ENCODE data around the gene ABI3BP.
"Not testable (repeated sequence)": the region's sequence is repeated elsewhere in the genome, so short reads cannot be mapped to it uniquely, and the experiment has no call there.

ABI3BP gene, protein sequence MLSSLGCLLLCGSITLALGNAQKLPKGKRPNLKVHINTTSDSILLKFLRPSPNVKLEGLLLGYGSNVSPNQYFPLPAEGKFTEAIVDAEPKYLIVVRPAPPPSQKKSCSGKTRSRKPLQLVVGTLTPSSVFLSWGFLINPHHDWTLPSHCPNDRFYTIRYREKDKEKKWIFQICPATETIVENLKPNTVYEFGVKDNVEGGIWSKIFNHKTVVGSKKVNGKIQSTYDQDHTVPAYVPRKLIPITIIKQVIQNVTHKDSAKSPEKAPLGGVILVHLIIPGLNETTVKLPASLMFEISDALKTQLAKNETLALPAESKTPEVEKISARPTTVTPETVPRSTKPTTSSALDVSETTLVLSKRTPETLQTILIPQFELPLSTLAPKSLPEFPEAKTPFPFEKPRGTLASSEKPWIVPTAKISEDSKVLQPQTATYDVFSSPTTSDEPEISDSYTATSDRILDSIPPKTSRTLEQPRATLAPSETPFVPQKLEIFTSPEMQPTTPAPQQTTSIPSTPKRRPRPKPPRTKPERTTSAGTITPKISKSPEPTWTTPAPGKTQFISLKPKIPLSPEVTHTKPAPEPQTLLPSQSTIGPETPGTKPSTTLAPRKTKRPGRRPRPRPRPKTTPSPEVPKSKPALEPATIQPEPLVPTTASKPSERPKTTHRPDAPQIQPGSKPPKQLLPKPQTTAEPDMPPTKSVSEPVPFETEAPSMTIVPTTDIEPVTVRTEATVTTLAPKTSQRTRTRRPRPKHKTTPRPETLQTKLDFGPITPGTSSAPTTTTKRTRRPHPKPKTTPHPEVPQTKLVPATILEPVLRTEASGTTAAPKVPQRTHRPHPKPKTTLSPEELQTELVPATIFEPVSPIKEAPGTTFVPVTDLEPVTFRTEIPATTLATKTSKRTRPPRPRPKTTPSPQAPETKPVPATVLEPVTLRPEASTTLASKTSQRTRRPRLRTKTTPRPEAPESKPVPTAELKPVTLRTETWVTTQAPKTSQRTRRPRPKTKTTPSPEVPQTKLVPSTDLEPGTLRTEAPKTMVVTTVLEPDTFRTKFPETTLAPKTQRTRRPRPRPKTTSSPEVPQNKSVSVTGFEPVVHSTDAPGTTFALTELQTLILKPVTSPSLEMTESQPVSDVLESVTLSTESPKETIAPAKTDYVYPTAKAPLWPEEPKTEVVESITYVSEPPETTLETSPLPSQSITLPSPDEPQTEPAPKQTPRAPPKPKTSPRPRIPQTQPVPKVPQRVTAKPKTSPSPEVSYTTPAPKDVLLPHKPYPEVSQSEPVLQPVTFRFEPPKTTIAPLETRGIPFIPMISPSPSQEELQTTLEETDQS (N-terminal part only)

DNA sequence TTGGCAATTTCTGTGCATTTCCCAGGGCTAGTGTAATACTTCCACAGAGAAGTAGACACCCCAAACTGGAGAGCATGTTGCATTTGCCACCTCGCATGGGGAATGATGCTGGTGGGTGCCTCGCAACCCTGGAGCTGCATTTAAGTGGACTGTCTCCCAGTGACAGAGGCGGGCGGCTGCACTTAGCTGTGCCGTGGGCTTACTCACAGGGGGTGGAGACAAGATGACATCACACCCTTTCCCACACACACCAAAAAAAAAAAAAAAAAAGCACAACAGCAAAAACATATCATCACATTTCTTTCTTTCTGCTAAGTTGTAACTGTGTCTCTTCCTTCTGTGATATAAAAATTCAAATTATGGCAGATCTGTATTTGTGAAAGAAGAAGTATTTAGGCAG lies at the start of gene ABI3BP:
Gene ABI3BP (minus strand): TSS at position 113 of the 400 bp plus-strand sequence. CDS start 37 bp downstream, at position 76.
- Histone ChIP-seq H3K4me1 (ENCODE audit: insufficient read depth, low read length) (no peaks in the 10 kb centered on the region), H3K36me3 (ENCODE audit: insufficient read depth, low read length) (no peaks in the 10 kb centered on the region), H3K9ac (ENCODE audit: low read depth, low read length) (no peak within 1 kb of the TSS), H3K9me3 (ENCODE audit: control insufficient read depth, insufficient read depth, low read length) (no peaks in the 10 kb centered on the region)

DNA sequence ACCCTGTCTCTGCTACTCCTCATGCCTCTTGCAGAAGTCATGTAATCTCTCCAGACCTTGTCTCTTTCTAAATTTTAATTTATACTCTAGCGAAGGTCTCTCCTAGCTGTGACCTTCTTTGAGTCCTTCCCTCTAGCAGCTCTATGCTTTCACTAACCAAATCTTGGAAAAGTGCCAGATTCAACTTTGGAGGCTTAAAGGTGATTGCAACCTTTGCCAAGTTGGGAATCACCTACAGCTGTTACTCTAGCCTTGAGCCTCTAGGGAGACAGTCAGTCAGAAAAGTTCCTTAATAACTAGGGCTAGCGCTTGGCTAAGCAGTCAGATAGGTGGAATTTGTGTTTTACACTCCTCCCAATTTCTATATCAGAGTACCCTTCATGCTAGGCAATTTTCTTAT lies 46.1 kb upstream of the ABI3BP start:
- Histone ChIP-seq H3K36me3 (ENCODE audit: insufficient read depth, low read length) (no peaks in the 10 kb centered on the region), H3K4me1 (ENCODE audit: insufficient read depth, low read length) (peaks cover 8% of the 10 kb centered on the region), H3K9ac (ENCODE audit: low read depth, low read length) (no peak overlapping the region), H3K9me3 (ENCODE audit: control insufficient read depth, insufficient read depth, low read length) (no peaks in the 10 kb centered on the region; the same call in 1 of the 2 replicates)

DNA sequence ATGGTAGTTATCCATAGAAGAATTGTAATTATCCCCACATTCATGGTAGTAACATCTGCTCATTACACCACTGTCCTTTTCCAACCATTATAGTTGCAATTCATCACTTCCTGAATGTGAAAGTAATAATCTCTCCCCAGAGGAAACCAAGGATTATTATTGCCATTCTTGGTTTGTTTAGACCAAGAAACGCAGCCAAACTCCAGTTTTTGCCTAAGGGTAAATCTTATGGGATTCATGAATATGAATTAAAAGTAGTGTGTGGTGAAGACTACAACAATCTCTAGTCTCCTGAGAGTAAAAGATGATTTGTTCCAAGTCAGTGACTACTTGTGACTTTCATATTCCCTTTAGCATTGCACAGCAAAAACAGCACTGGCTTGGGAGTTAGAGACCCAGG lies 45.7 kb upstream of the ABI3BP start:
- Histone ChIP-seq H3K9ac (ENCODE audit: low read depth, low read length) (no peak overlapping the region), H3K36me3 (ENCODE audit: insufficient read depth, low read length) (no peaks in the 10 kb centered on the region), H3K4me1 (ENCODE audit: insufficient read depth, low read length) (peaks cover 8% of the 10 kb centered on the region), H3K9me3 (ENCODE audit: control insufficient read depth, insufficient read depth, low read length) (no peaks in the 10 kb centered on the region; the same call in 1 of the 2 replicates)

DNA sequence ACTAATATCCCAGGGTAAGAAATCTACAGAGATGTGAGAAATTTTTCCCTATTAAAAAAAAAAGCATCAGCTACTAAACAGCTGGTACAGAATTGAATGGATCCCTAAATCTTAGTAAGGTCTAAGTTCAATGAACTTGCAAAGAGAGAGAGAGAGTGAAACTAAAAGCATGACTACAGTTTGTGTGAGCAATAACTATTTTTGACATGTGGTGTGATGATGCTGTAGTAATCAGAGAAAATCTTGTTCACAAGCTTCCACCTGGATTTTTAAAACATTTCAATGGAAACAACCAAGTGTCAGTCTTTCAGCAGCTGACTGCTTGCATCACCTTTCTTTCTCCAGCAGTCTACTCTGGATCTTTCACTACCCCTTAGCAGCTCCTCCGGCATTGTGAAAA lies 45.2 kb upstream of the ABI3BP start:
- peaks cover 8% of the 10 kb centered on the region for H3K4me1 ChIP-seq (ENCODE audit: insufficient read depth, low read length)
- no peak overlapping the region for H3K9ac ChIP-seq (ENCODE audit: low read depth, low read length)
- no peaks in the 10 kb centered on the region for H3K36me3 ChIP-seq (ENCODE audit: insufficient read depth, low read length)
- H3K9me3 ChIP-seq (ENCODE audit: control insufficient read depth, insufficient read depth, low read length): no peaks in the 10 kb centered on the region; the same call in 1 of the 2 replicates

DNA sequence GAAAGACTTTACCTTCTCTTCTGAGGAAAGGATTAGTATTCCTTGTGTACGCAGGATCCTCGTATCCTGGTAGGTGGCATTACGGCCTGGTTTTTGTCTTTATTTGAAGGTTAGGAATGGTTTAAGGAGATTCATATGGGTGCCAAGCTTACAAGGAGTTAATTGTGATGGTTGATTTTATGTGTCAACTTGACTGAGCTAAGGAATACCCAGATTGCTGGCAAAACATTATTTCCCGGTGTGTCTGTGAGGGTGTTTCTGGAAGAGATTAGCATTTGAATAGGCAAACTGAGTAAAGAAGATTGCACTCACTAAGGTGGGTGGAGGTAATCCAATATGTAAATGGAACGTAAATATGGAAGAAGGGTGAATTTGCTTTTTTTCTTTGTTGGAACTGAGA lies 44.4 kb upstream of the ABI3BP start:
- Histone ChIP-seq H3K9me3 (ENCODE audit: control insufficient read depth, insufficient read depth, low read length) (no peaks in the 10 kb centered on the region; the same call in 1 of the 2 replicates), H3K9ac (ENCODE audit: low read depth, low read length) (no peak overlapping the region), H3K4me1 (ENCODE audit: insufficient read depth, low read length) (peaks cover 8% of the 10 kb centered on the region), H3K36me3 (ENCODE audit: insufficient read depth, low read length) (no peaks in the 10 kb centered on the region)

DNA sequence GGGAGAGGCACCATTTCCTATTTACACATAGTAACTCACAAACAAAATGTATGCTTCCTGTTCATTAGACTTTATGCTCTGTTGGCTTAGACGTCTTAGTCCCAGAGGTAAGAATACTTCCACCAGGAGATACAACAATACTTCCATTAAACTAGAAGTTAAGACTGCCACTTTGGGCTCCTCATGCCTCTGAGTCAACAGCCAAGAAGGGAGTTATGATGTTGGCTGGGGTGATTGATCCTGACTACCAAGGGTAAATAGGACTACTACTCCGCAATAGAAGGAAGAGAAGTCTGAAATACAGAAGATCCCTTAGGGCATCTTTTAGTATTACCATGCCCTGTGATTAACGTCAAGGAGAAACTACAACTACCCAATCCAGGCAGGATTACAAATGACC lies 43.5 kb upstream of the ABI3BP start:
- Histone ChIP-seq H3K9me3 (ENCODE audit: control insufficient read depth, insufficient read depth, low read length) (peaks cover 4% of the 10 kb centered on the region; the same call in 1 of the 2 replicates), H3K4me1 (ENCODE audit: insufficient read depth, low read length) (peaks cover 8% of the 10 kb centered on the region), H3K9ac (ENCODE audit: low read depth, low read length) (no peak overlapping the region), H3K36me3 (ENCODE audit: insufficient read depth, low read length) (no peaks in the 10 kb centered on the region)

DNA sequence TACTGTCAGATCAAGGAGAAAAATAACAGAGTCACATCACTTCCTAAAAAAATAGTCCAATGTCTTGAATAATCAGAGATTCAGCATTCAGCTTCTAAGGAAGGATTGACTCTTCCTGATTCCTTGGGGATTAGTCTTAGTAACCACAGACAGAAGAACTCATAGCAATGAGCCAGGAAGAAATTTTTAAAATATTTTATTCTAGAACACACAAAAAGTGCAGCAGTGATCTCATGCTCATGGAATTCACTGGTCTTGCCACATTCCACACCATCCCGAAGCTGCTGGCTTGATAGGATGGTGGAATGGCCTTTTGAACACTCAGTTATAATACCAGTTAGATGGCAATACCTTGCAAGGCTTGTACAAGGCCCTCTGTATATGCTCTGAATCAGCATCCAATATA lies 43.0 kb upstream of the ABI3BP start:
- peaks cover 4% of the 10 kb centered on the region; the same call in 1 of the 2 replicates for H3K9me3 ChIP-seq (ENCODE audit: control insufficient read depth, insufficient read depth, low read length)
- no peak overlapping the region for H3K9ac ChIP-seq (ENCODE audit: low read depth, low read length)
- no peaks in the 10 kb centered on the region for H3K36me3 ChIP-seq (ENCODE audit: insufficient read depth, low read length)
- peaks cover 8% of the 10 kb centered on the region for H3K4me1 ChIP-seq (ENCODE audit: insufficient read depth, low read length)

DNA sequence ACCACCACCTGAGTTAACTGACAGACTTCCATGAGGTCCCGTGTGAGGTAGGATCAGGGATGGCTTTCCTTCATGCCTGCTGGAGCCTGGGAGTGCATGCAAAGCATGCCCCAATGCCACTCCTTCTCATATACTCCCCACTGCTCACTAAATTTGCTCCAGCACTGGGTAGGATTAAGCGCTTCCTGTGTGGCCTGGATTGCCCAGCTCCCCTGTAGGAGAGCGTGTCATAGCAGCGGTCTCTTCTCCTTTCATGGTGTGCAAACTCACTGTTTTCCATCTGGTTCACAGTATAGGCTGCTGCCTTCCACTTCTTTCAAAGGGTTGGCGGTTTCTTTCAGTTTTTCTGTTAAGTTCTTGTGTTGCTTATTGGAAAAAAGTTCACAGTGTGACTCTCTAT lies 34.1 kb upstream of the ABI3BP start:
- no peak overlapping the region for H3K9ac ChIP-seq (ENCODE audit: low read depth, low read length)
- peaks cover 4% of the 10 kb centered on the region; the same call in 1 of the 2 replicates for H3K9me3 ChIP-seq (ENCODE audit: control insufficient read depth, insufficient read depth, low read length)
- H3K4me1 ChIP-seq (ENCODE audit: insufficient read depth, low read length): no peaks in the 10 kb centered on the region
- H3K36me3 ChIP-seq (ENCODE audit: insufficient read depth, low read length): no peaks in the 10 kb centered on the region

DNA sequence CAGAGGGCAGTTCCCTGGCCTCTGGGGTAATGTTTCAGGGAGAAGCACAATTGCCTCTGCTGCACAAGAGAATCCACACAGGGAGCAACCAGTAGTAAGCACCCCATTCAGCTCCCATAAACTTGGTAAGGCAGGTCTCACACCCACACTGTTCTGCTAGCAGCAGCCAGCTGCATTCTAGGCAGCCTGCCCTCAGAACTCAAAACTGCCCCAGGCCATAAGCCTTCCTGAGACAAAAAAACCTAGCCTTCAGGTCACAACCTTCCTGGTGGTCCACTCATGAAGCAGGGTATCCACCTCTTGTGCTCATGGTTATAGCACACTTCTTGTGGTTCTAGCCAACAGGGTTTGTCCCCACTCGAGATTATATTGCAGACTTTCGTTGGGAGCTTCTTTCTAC lies 33.7 kb upstream of the ABI3BP start:
- Histone ChIP-seq H3K4me1 (ENCODE audit: insufficient read depth, low read length) (no peaks in the 10 kb centered on the region), H3K9ac (ENCODE audit: low read depth, low read length) (no peak overlapping the region), H3K9me3 (ENCODE audit: control insufficient read depth, insufficient read depth, low read length) (0 out of 2 replicates have a peak, but pooled peaks cover under 1% of the 10 kb centered on the region), H3K36me3 (ENCODE audit: insufficient read depth, low read length) (no peaks in the 10 kb centered on the region)

DNA sequence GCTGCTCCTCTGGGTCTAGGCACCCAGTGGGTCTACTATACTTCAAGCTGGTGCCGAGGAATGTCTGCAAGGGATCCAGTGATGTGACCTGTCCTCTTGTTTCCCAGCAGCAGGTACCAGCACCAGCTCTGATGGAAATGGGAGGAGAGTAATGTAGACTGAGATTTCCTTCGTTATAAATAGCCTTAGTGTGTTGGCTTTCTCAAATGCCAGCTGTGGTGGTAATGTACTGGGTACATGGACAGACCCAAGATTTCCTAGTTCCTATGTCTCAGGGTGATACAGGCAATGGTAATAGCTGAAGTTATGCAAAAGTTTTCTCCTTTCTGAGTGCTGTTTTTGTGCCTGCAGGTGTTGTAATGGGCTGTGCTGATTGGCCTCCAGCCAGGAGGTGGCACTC lies 33.0 kb upstream of the ABI3BP start:
- H3K9me3 ChIP-seq (ENCODE audit: control insufficient read depth, insufficient read depth, low read length): no peaks in the 10 kb centered on the region
- no peaks in the 10 kb centered on the region for H3K36me3 ChIP-seq (ENCODE audit: insufficient read depth, low read length)
- no peak overlapping the region for H3K9ac ChIP-seq (ENCODE audit: low read depth, low read length)
- H3K4me1 ChIP-seq (ENCODE audit: insufficient read depth, low read length): no peaks in the 10 kb centered on the region

DNA sequence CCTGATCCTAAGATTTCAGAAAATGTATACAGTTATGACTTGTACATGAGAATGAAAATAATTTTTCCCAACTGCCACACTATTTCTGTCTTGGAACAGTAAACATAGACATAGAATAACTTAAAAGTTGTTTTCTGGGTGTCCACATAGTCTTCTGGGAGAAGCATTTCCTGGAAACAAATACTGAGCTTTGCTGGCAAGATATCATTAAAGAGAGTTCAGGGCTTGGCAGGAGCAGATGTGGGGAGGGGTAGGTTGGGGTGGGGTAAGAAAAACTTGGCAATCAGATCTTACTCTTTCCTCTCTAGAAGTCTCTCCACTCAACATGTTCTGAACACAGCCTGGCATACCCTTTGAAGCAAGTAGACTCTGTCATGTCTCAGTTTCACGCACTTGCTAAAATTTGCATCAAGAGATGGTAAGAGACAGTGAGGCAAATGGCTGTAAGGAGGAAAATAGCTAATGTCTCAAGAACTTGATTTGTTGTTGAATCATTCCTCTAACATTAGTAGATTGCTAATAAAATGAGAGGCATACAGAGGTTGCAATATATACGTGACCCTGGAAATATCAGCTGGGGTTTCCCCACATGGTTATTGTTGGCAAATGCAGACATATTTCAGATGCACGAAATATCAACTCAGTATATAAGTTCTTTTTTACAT lies 27.3 kb upstream of the ABI3BP start:
- no peaks in the 10 kb centered on the region for H3K9me3 ChIP-seq (ENCODE audit: control insufficient read depth, insufficient read depth, low read length)
- no peaks in the 10 kb centered on the region for H3K4me1 ChIP-seq (ENCODE audit: insufficient read depth, low read length)
- no peaks in the 10 kb centered on the region for H3K36me3 ChIP-seq (ENCODE audit: insufficient read depth, low read length)
- H3K9ac ChIP-seq (ENCODE audit: low read depth, low read length): no peak overlapping the region

DNA sequence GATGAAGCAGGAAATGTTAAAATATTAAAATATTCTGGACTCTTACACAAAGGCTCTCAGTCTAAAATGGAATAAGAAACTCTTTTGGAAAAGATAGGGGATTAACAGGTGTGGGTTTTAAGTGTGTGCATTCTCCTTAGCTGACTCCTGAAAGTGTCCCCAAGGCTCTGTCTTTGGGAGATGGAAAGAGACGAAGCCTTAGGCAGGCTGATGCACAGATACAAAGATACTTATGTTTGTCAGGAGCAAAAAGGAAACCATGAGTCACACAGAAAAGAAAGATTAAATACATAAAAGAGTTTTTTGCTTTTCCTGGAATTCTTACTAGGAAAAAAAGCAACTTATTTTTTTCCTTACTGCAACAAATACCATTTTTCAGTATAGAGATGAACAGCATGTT lies 23.8 kb upstream of the ABI3BP start:
- Histone ChIP-seq H3K9ac (ENCODE audit: low read depth, low read length) (no peak overlapping the region), H3K36me3 (ENCODE audit: insufficient read depth, low read length) (no peaks in the 10 kb centered on the region)

DNA sequence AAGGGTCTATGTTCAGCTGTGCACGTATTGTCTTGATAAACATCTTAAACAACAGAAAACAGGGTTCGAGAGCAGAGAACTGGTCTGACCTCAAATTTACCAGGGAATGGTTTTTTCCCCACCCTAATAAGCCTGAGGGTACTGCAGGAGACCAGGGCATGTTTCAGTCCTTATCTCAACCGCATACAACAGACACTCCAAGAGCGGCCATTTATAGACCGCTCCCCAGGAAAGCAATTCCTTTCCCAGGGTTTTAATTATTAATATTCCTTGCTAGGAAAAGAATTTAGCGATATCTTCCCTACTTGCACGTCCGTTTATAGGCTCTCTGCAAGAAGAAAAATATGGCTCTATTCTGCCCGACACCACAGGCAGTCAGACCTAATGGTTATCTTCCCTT lies 19.1 kb upstream of the ABI3BP start:
- not testable (repeated sequence) for H3K9me3 ChIP-seq (ENCODE audit: control insufficient read depth, insufficient read depth, low read length)

More for the DNA sequence above, 23.8 kb upstream of the ABI3BP start:
- H3K9me3 ChIP-seq (ENCODE audit: control insufficient read depth, insufficient read depth, low read length): no peaks in the 10 kb centered on the region
- no peaks in the 10 kb centered on the region for H3K4me1 ChIP-seq (ENCODE audit: insufficient read depth, low read length)

More for the DNA sequence above, 19.1 kb upstream of the ABI3BP start:
- H3K4me1 ChIP-seq (ENCODE audit: insufficient read depth, low read length); H3K36me3 ChIP-seq (ENCODE audit: insufficient read depth, low read length); H3K9ac ChIP-seq (ENCODE audit: low read depth, low read length): not testable (repeated sequence)
